ENCODE results near the gene ADPRHL1.

ADPRHL1 gene

DNA sequence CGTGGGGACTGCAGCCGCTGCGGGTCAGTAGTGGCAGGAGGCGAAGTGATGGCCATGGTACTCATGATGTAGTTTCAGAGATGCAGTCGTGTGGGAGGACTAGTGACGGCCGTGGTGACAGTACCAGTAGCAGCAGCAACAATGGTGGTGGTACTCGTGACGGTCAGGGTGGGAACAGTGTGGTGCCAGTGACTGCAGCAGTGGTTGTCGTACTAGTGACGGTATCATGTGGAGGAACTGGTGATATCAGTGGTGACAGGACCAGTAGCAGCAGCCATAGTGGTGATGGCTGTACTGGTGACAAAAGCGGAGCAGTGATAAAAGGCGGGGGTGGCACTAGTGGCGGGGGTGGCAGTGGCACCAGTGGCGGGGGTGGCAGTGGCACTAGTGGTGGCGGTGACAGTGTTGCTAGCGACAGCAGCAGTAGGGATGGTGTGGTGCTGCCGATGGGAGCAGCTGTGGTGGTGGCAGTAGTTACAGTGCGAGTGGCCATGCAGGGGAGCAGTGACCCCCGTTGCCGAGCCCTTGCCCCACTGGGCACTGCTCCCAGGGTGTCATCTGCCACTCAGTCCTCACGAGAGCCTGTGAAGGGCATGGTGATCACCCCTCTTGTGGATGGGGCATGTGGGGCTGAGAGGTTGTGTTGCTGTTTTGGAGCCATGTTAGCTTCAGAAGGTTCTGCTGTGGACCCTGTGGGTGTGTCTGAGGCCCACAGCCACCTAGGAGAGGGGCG lies 22.7 kb downstream of the ADPRHL1 start:
- DNase-seq: no peak

- no peak for DNase-seq
Measured at GRCh38 chr13:113429608-113429985, 23.7 kb downstream of the ADPRHL1 start.

GRCh38 chr13:113428871-113429607 lies 24.2 kb downstream of the ADPRHL1 start:
- DNase-seq: no peak

DNA sequence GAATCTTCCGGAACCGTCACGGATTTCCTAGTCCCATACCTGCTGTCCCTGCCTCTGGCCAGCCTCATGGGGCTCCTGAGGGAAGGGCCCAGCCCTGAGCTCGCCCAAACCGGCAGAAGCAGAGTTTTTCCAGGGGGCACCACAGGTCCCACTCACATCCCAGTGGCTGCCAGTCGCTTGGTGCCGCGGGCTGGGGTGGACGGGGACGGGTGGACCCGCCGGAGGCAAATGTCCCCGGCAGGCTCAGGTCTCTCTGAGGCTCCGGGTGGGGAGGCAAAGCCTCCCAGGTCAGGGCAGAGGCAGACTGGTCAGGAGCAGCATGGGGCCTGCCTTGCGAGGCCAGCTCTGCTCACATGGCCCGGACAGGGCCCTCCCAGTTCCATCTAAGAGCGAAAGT lies 24.8 kb downstream of the ADPRHL1 start:
- DNase-seq: no peak

DNA sequence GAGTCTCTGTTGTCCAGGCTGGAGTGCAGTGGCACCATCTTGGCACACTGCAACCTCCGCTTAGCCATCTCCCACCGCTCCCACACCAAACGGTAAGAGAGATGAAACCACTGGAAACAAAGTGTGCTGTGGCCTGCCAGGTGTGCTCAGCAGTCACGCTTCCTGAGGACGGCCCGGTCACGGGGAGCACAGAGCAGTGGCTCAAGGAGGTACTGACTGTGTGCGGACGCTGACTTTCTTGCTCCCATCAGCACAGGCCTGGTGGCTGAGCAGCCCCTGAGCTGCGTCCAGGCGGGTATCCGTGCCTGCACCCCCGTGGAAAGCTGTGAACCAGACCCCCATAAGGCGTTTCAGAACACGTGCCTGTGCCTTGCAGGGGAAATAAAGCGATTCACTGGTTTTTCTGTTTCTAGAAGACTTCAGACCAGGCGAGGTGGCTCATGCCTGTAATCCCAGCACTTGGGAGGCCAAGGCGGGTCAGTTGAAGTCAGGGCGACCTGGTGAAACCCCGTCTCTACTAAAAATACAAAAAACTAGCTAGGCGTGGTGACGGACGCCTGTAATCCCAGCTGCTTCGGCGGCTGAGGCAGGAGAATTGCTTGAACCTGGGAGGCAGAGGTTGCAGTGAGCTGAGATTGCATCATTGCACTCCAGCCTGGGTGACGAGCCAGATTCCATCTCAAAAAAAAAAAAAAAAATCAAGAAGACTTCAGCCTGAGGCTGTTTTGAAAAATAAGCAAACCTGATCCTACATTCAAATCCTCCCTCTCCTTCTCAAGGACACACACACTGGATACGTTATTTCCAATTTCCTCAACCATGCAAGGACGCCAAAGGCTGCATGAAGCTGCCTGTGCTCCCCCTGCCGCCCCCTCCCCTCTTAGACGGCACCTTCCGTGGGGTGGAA lies 25.5 kb downstream of the ADPRHL1 start:
- DNase-seq: no peak

- DNase-seq: no peak
Measured at GRCh38 chr13:113426591-113426986, 26.7 kb downstream of the ADPRHL1 start.

- no peak for DNase-seq
Measured at GRCh38 chr13:113425941-113426590, 27.2 kb downstream of the ADPRHL1 start.

- no peak for DNase-seq
Measured at GRCh38 chr13:113423520-113424163, 29.6 kb downstream of the ADPRHL1 start.

- no peak for DNase-seq
Measured at GRCh38 chr13:113422807-113423519, 30.3 kb downstream of the ADPRHL1 start.

- DNase-seq: no peak
Measured at GRCh38 chr13:113421673-113422270, 31.5 kb downstream of the ADPRHL1 start.

GRCh38 chr13:113420833-113421600 lies 32.3 kb downstream of the ADPRHL1 start:
- DNase-seq: no peak

DNA sequence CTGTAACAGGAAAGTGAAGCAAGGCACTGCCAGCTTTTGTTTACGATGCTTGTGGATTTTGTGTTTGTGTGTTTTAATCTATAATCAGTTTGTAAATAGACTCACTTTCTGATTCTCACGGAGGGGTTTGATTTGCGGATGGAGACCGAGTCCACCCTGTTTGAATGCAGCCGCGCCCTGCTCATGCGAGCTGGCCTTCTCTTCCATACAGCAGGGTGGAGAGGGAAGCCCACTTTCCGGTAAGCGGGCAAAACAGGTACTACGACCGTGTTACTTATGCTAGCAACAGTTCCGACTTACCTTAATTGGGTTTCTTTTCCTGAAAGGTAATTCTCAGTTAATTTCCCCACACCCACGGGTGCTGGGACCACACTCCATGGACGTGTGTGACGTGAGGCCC lies 33.1 kb downstream of the ADPRHL1 start:
- DNase-seq: no peak

GRCh38 chr13:113419531-113420193 lies 33.6 kb downstream of the ADPRHL1 start:
- DNase-seq: no peak

- no peak for DNase-seq
Measured at GRCh38 chr13:113418722-113419049, 34.6 kb downstream of the ADPRHL1 start.

DNA sequence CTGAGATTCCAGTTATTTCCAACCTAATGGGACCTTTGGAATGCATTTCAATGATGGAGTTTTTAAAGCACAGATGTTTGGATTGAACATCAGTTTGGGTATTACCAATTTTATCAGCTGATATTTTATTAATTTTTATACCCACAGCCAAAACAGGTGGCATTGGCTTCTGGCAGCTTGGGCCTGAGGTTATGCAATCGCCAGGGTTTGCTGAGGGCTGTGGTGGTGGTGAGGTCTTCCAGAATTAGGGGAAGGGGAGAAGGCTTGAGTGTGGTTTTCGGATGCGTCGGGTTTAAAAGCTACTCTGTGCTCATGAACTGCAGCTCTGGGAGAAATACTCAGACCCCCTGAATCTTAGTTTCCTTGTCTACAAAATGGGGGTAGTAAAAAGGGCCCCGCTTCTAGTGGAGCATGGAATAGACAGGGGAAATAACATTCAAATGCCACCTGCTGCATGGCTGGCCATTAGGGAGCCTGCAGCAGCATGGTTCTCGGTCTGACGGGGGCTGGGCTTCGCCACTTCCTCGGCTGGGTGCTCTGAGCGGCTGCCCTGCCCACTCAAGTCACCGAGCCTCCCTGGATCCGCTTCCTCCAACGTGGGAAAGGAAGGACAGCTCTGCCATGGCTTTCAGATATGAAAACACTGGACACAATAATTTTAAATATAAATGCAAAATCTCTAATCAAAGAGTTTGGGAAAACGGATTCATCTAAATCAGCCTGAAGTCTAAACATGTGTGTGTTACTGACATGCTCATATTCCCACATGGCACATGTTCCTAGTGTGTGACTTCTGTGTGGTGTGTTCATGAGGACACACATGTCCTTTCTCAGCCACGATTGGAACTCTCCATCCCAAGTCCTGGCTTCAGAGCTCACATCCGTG lies 35.2 kb downstream of the ADPRHL1 start:
- no peak for DNase-seq

- no peak for DNase-seq
Measured at GRCh38 chr13:113417008-113417751, 36.1 kb downstream of the ADPRHL1 start.

DNA sequence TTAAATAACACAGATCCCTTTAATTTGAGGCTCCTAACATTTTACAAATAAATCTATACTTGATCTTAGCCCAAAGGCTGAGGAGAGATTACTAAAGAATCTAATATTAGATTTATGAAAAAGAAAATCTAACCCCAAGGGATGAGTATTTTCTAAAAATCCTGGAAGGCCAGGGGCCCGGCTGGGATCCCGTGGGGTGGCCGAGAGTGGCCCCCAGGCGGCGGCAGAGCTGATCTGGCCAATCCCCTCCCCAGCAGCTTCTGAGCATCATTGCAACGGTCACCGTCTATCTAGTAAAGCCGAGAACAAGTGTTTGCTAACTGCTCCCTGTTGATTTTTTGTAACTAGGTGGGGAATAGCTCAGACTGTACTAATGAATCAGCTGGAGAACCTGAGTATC lies 37.5 kb downstream of the ADPRHL1 start:
- no peak for DNase-seq

DNA sequence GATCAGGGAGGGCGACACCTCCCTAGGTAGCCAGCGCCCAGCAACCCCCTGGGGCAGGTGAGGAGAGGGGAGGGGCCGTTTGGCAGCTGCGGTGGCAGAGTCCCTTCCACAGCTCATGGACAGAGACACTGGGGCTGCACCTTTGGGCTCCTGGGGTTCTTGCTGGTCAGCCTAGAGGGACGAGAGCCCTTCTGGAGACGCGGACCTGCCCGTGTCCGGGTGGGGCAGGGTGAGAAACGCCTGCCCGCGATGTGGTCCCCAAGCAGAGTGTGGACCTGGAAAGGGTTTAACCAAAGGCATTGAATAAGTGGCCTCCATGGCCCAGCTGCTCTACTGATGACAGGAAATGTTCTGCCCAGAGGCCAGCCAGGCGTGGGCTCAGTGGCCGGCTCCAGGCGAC lies 38.3 kb downstream of the ADPRHL1 start:
- no peak for DNase-seq

All from NCI-H82 (cell line).